C4-2B (cell line): Measurements from ENCODE around the gene TMC4.

Experiments
- ZFX ChIP-seq: fragments of 450-650 bp; IDR thresholded peaks from 2 replicates; pipeline ENCODE4 v1.6.1; 2017
- TF ChIP-seq, protein P1 (sequence below): fragments of 450-650 bp; conservative IDR thresholded peaks from 2 replicates; pipeline ENCODE4 v1.5.1; 2017; ENCODE audit warnings: mild to moderate bottlenecking

DNA sequence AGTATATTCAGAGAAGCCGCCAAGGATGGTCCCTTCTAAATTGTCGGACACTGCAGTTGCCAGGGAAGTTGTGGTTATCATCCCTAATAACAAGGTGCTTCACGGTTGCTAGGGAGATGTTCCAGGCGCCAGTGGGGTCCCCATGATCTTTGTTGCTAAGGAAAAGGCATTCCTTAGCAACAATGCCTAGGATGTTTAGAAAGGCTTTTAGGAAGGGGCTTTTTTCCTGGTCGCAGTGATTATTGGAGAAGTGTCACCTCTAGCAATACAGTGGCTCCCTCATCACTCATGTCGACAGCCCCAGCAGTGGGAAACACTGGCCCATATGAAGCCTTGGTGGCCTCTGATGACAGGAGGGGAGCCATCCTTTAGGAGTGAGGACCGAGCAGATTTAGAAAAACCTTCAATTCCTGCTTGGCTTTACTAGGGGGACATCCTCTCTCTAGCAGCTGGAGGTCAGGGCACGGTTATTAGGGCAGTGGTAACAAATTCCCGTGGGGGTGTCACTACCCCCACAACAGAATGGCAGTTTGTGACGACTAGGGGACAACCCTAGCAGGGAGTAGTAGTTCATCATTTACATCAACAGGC is 6.4 kb upstream of the TMC4 start:
- TF ChIP-seq, protein P1, sequence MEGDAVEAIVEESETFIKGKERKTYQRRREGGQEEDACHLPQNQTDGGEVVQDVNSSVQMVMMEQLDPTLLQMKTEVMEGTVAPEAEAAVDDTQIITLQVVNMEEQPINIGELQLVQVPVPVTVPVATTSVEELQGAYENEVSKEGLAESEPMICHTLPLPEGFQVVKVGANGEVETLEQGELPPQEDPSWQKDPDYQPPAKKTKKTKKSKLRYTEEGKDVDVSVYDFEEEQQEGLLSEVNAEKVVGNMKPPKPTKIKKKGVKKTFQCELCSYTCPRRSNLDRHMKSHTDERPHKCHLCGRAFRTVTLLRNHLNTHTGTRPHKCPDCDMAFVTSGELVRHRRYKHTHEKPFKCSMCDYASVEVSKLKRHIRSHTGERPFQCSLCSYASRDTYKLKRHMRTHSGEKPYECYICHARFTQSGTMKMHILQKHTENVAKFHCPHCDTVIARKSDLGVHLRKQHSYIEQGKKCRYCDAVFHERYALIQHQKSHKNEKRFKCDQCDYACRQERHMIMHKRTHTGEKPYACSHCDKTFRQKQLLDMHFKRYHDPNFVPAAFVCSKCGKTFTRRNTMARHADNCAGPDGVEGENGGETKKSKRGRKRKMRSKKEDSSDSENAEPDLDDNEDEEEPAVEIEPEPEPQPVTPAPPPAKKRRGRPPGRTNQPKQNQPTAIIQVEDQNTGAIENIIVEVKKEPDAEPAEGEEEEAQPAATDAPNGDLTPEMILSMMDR: no peak
- no peak for TF ChIP-seq ZFX
